ENCODE results near the gene PRPF40B. TPM values are rescaled to one million over a fixed set of nuclear protein-coding genes. Genes with fewer than 3 reads are reported as not detected.

The PRPF40B gene
- total RNA-seq, 1 donor from 2014 or later, result 18.1 TPM

GRCh38 chr12:49692851-49693250 is 69.5 kb downstream of the PRPF40B start:
- no peak for DNase-seq (ENCODE audit: low spot score)
- no peak for TF ChIP-seq EZH2 (IDR thresholded peaks at IDR 0.05)
- TF ChIP-seq EZH2phosphoT487 (IDR thresholded peaks at IDR 0.05), result no peak
- TF ChIP-seq CTCF (IDR thresholded peaks at IDR 0.05), result no peak
- no peak overlapping the region for H3K27ac ChIP-seq
- no peak overlapping the region for H3K4me3 Mint-ChIP-seq
- H4K20me1 ChIP-seq (ENCODE audit: low read depth), result peaks cover 43% of the 10 kb centered on the region
- H3K79me2 ChIP-seq (ENCODE audit: low read depth), result peaks cover 57% of the 10 kb centered on the region
- H3F3A ChIP-seq (ENCODE audit: low read depth), result peaks cover 5% of the 10 kb centered on the region
- no peaks in the 10 kb centered on the region for H3K36me3 Mint-ChIP-seq
- H3K4me2 ChIP-seq, result no peak overlapping the region
- no peaks in the 10 kb centered on the region for H3K27me3 Mint-ChIP-seq (ENCODE audit: insufficient read depth, low read depth)
- H2AFZ ChIP-seq (replicated peaks), result no peak overlapping the region
- H3K4me1 Mint-ChIP-seq, result peaks cover 8% of the 10 kb centered on the region
- no peaks in the 10 kb centered on the region for H3K9me3 Mint-ChIP-seq
- no peaks in the 10 kb centered on the region for H3K36me3 ChIP-seq
- no peak overlapping the region for H3K27ac Mint-ChIP-seq
- H3K9me3 ChIP-seq (ENCODE audit: low read depth), result no peaks in the 10 kb centered on the region
- H3K27me3 ChIP-seq, result no peaks in the 10 kb centered on the region
- peaks cover 21% of the 10 kb centered on the region for H3K4me1 ChIP-seq
- H3K4me3 ChIP-seq, result no peak overlapping the region
- no peak overlapping the region for H3K9ac ChIP-seq

GRCh38 chr12:49693931-49694444 is 70.6 kb downstream of the PRPF40B start:
- Mint-ChIP-seq H3K4me1 (peaks cover 19% of the 10 kb centered on the region), H3K9me3 (no peaks in the 10 kb centered on the region), H3K27ac (no peak overlapping the region), H3K27me3 (ENCODE audit: insufficient read depth, low read depth) (no peaks in the 10 kb centered on the region), H3K4me3 (no peak overlapping the region), H3K36me3 (no peaks in the 10 kb centered on the region)
- no peaks in the 10 kb centered on the region for H3K27me3 ChIP-seq
- H3K79me2 ChIP-seq (ENCODE audit: low read depth), result peaks cover 54% of the 10 kb centered on the region
- H3K4me2 ChIP-seq, result no peak overlapping the region
- H3K27ac ChIP-seq, result no peak overlapping the region
- no peaks in the 10 kb centered on the region for H3K9me3 ChIP-seq (ENCODE audit: low read depth)
- peaks cover 5% of the 10 kb centered on the region for H3F3A ChIP-seq (ENCODE audit: low read depth)
- H3K4me3 ChIP-seq, result no peak overlapping the region
- DNase-seq (ENCODE audit: low spot score), result no peak
- peaks cover 29% of the 10 kb centered on the region for H3K4me1 ChIP-seq
- no peak overlapping the region for H3K9ac ChIP-seq
- peaks cover 50% of the 10 kb centered on the region for H4K20me1 ChIP-seq (ENCODE audit: low read depth)
- TF ChIP-seq EZH2 (IDR thresholded peaks at IDR 0.05), result no peak
- no peak for TF ChIP-seq CTCF (IDR thresholded peaks at IDR 0.05)
- no peak overlapping the region for H2AFZ ChIP-seq (replicated peaks)
- no peaks in the 10 kb centered on the region for H3K36me3 ChIP-seq

Small RNAs within 50 kb of the gene (small RNA-seq; reads per million reads assigned to genes)
- not detected for gene HIGD1AP9
- not detected for gene POLR2KP1
- not detected for gene RNU6-834P

Other genes starting within 250 kb of the PRPF40B start
- 0.19 TPM in 1 of 2 replicates, not detected in the other for gene KCNH3, start 84.5 kb upstream of the PRPF40B start, total RNA-seq (ENCODE audit: low replicate concordance)
- 62.4 and 91.5 TPM in 2 replicates for gene MCRS1, start 55.4 kb upstream of the PRPF40B start, total RNA-seq (ENCODE audit: low replicate concordance)
- gene FAM186B, start 17.9 kb upstream of the PRPF40B start, total RNA-seq (ENCODE audit: low replicate concordance), result 0.25 TPM in 1 of 2 replicates, not detected in the other
- gene FMNL3, start 83.8 kb downstream of the PRPF40B start, total RNA-seq (ENCODE audit: low replicate concordance), result 17.3 and 24.0 TPM in 2 replicates
- 256 and 318 TPM in 2 replicates for gene TMBIM6, start 118.0 kb downstream of the PRPF40B start, total RNA-seq (ENCODE audit: low replicate concordance)
- 5.6 and 19.0 TPM in 2 replicates for gene NCKAP5L, start 204.9 kb downstream of the PRPF40B start, total RNA-seq (ENCODE audit: low replicate concordance)
- 3.8 and 5.3 TPM in 2 replicates for gene BCDIN3D, start 219.5 kb downstream of the PRPF40B start, total RNA-seq (ENCODE audit: low replicate concordance)

Measured in neural progenitor cell (in vitro differentiated cells).